Hepatocyte (in vitro differentiated cells): Measurements from ENCODE around the gene TFF2. TPM values are rescaled to one million over a fixed set of nuclear protein-coding genes. Genes with fewer than 3 reads are reported as not detected.

Experiments used
- DNase-seq: peaks from one replicate; pipeline ENCODE4 v3.0.0-alpha.2; 2016; ENCODE audit warnings: low spot score
- H2AFZ ChIP-seq: fragments of 200-600 bp; sonication (generic); 2 replicates; pipeline ENCODE4 v1.6.0; 2016; ENCODE audit warnings: antibody characterized with exemption, mild to moderate bottlenecking
- H3K27ac ChIP-seq: fragments of 200-600 bp; sonication (generic); 2 replicates; pipeline ENCODE4 v1.5.1; 2016; ENCODE audit warnings: mild to moderate bottlenecking
- H3K27me3 ChIP-seq: fragments of 200-600 bp; sonication (generic); 2 replicates; pipeline ENCODE4 v1.6.1; 2016
- H3K36me3 ChIP-seq: fragments of 200-600 bp; sonication (generic); replicated peaks from 2 replicates; pipeline ENCODE4 v1.5.1; 2016; ENCODE audit warnings: low read depth; ENCODE audit not compliant: insufficient read depth
- H3K4me1 ChIP-seq: fragments of 200-600 bp; sonication (generic); 2 replicates; pipeline ENCODE4 v1.5.1; 2016; ENCODE audit warnings: mild to moderate bottlenecking, moderate library complexity; ENCODE audit not compliant: insufficient read depth
- H3K4me2 ChIP-seq: fragments of 200-600 bp; sonication (generic); 2 replicates; pipeline ENCODE4 v1.6.0; 2016
- H3K4me3 ChIP-seq: fragments of 200-600 bp; sonication (generic); 2 replicates; pipeline ENCODE4 v1.5.1; 2016; ENCODE audit warnings: mild to moderate bottlenecking
- H3K79me2 ChIP-seq: fragments of 200-600 bp; sonication (generic); 2 replicates; pipeline ENCODE4 v1.6.0; 2017; ENCODE audit warnings: mild to moderate bottlenecking
- H3K9me2 ChIP-seq: fragments of 200-600 bp; sonication (generic); replicated peaks from 2 replicates; pipeline ENCODE4 v1.6.0; 2017; ENCODE audit warnings: mild to moderate bottlenecking; ENCODE audit not compliant: insufficient read depth
- H3K9me3 ChIP-seq: fragments of 200-600 bp; sonication (generic); 2 replicates; pipeline ENCODE4 v1.5.1; 2016; ENCODE audit warnings: low read depth, mild to moderate bottlenecking
- H4K20me1 ChIP-seq: fragments of 200-600 bp; sonication (generic); 2 replicates; pipeline ENCODE4 v1.6.0; 2016; ENCODE audit warnings: mild to moderate bottlenecking; ENCODE audit not compliant: insufficient read depth, poor library complexity, severe bottlenecking
- EZH2 ChIP-seq: fragments of 200-600 bp; sonication (generic); IDR thresholded peaks from 2 replicates; pipeline ENCODE4 v1.6.1; 2016; ENCODE audit warnings: antibody characterized with exemption, mild to moderate bottlenecking, borderline replicate concordance
- EZH2phosphoT487 ChIP-seq: fragments of 200-600 bp; sonication (generic); IDR thresholded peaks from one replicate; pipeline ENCODE4 v1.6.1; 2018; ENCODE audit warnings: antibody characterized with exemption, mild to moderate bottlenecking, low read depth, moderate library complexity; ENCODE audit not compliant: unreplicated experiment, severe bottlenecking
- WGBS: methylation state at CpG from one replicate; pipeline ENCODE4 v1.1.6; 2016; ENCODE audit warnings: low lambda C conversion rate; ENCODE audit errors: missing lambda C conversion rate; 5-methylcytosine and 5-hydroxymethylcytosine counted together
- polyA plus RNA-seq: library from polyadenylated mRNA; unstranded; fragments of >200 nt; fragmentation: Nextera tagmentation; extraction: Ambion mirVana; gene quantifications from 2 replicates; pipeline ENCODE4 v1.2.1, GENCODE V29; 2016
- total RNA-seq: library from RNA; depleted of rRNA; stranded (reverse); fragments of >200 nt; gene quantifications from 2 replicates; pipeline ENCODE4 v1.2.3, GENCODE V29; 2014
- TF ChIP-seq, protein P1 (sequence below): fragments of 200-600 bp; sonication (generic); IDR thresholded peaks from 2 replicates; pipeline ENCODE4 v1.5.1; 2016; ENCODE audit warnings: antibody characterized with exemption, mild to moderate bottlenecking; ENCODE audit not compliant: poor library complexity

The TFF2 gene
- total and polyA plus RNA-seq, 2 experiments from 2014 or later = 23.9 to 28.1 TPM

DNA sequence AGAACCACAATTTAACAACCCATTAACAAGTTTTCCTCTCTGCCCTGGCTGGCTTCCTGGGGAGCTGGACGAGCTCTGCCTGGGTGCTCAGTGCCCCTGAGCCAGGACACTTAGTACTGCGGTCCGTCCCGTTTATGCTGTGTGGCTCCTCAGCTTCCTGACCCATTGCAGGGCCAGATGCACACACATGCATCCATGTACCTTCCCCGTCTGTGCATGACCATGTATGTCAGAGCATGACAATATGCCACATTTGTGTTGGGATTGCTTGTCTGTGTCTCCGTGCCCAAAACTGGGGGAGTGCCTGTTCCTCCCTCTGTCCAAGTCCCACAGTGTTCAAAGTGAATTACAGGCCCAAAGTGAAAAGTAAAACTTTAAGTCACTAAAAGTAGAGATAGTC, 25.9 kb downstream of the TFF2 start:
- 89% methylated on average over 6 of the region's 6 CpGs for WGBS
- Histone ChIP-seq H3K4me1 (peaks cover 5% of the 10 kb centered on the region), H3K79me2 (no peaks in the 10 kb centered on the region), H3K27me3 (no peaks in the 10 kb centered on the region), H3K36me3 (no peaks in the 10 kb centered on the region), H3K9me3 (no peaks in the 10 kb centered on the region), H2AFZ (no peak overlapping the region), H3K9me2 (no peaks in the 10 kb centered on the region), H4K20me1 (no peaks in the 10 kb centered on the region), H3K4me3 (no peak overlapping the region), H3K27ac (no peak overlapping the region), H3K4me2 (no peak overlapping the region)
- TF ChIP-seq EZH2 (no peak), EZH2phosphoT487 (no peak)
- TF ChIP-seq, protein P1, sequence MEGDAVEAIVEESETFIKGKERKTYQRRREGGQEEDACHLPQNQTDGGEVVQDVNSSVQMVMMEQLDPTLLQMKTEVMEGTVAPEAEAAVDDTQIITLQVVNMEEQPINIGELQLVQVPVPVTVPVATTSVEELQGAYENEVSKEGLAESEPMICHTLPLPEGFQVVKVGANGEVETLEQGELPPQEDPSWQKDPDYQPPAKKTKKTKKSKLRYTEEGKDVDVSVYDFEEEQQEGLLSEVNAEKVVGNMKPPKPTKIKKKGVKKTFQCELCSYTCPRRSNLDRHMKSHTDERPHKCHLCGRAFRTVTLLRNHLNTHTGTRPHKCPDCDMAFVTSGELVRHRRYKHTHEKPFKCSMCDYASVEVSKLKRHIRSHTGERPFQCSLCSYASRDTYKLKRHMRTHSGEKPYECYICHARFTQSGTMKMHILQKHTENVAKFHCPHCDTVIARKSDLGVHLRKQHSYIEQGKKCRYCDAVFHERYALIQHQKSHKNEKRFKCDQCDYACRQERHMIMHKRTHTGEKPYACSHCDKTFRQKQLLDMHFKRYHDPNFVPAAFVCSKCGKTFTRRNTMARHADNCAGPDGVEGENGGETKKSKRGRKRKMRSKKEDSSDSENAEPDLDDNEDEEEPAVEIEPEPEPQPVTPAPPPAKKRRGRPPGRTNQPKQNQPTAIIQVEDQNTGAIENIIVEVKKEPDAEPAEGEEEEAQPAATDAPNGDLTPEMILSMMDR = no peak
- no peak for DNase-seq

DNA sequence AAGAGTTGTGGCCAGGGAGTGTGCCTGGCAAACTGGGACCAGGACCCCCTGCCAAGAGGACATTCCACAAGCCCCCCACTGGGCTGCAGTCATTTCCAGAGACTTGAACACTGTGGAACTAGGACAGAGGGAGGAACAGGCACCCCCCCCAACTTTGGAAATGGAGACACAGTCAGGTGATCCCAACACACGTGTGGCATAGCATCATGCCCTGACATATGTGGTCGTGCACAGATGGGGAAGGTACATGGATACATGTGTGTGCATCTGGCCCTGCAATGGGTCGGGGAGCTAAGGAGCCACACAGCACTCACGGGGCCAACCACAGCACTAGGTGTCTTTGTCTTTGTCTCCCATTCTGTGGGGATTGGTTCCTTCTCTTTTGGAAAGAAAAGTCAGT, 28.9 kb downstream of the TFF2 start:
- no peaks in the 10 kb centered on the region for H3K36me3 ChIP-seq
- no peaks in the 10 kb centered on the region for H3K79me2 ChIP-seq
- no peak overlapping the region for H2AFZ ChIP-seq
- TF ChIP-seq EZH2 = no peak
- TF ChIP-seq EZH2phosphoT487 = no peak
- TF ChIP-seq, protein P1 = no peak
- no peaks in the 10 kb centered on the region for H3K9me2 ChIP-seq
- no peaks in the 10 kb centered on the region for H4K20me1 ChIP-seq
- no peaks in the 10 kb centered on the region for H3K9me3 ChIP-seq
- H3K4me3 ChIP-seq = no peak overlapping the region
- no peaks in the 10 kb centered on the region for H3K4me1 ChIP-seq
- DNase-seq = no peak
- 89% methylated on average over 4 of the region's 4 CpGs for WGBS
- H3K27me3 ChIP-seq = no peaks in the 10 kb centered on the region
- no peak overlapping the region for H3K27ac ChIP-seq
- H3K4me2 ChIP-seq = no peak overlapping the region

DNA sequence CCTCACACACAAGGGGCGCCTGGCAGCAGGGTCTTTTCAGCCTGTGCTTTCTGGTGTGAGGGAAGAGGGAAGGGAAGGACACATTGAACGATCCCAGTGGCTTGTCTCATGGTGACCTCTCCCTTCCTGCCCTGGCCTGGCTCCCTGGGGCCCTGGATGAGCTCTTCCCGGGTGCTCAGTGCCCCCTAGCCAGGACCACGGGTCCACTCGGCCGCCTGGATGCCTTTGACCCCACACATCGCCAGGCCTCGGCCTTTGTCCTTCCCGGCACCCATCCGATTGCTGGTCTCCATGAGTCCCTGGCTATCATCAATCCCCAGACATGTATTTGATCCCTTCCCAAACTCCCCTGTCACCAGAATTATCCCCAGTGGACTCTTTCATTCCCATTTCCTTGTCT, 29.6 kb downstream of the TFF2 start:
- no peak overlapping the region for H3K27ac ChIP-seq
- no peaks in the 10 kb centered on the region for H3K27me3 ChIP-seq
- H3K4me1 ChIP-seq = peaks cover 3% of the 10 kb centered on the region
- H3K36me3 ChIP-seq = no peaks in the 10 kb centered on the region
- no peak for DNase-seq
- no peaks in the 10 kb centered on the region for H4K20me1 ChIP-seq
- no peaks in the 10 kb centered on the region for H3K79me2 ChIP-seq
- TF ChIP-seq EZH2phosphoT487 (no peak), EZH2 (no peak)
- TF ChIP-seq, protein P1 = no peak
- no peaks in the 10 kb centered on the region for H3K9me3 ChIP-seq
- no peaks in the 10 kb centered on the region for H3K9me2 ChIP-seq
- no peak overlapping the region for H3K4me2 ChIP-seq
- no peak overlapping the region for H2AFZ ChIP-seq
- WGBS = 94% methylated on average over 10 of the region's 10 CpGs
- H3K4me3 ChIP-seq = no peak overlapping the region

DNA sequence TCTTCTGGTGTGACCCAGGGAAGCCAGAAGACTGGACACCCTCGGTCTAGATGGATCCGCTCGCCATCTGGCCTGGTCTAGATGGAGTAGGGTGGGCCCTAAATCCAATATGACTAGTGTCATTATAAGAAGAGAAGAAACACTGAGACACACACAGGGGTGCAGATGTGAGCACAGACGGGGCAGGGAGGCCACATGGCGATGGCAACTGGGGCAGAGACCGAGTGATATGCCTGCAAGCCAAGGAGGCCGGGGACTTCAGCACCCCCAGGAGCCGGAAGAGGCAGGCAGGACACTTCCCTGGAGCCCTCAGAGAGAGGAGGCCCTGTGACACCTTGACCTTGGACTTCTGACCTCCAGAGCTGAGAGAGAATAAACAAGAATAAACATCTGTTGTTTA, 30.0 kb downstream of the TFF2 start:
- 95% methylated on average over 8 of the region's 8 CpGs for WGBS
- H3K27ac ChIP-seq = no peak overlapping the region
- H4K20me1 ChIP-seq = no peaks in the 10 kb centered on the region
- H3K9me3 ChIP-seq = no peaks in the 10 kb centered on the region
- peaks cover 8% of the 10 kb centered on the region for H3K4me1 ChIP-seq
- H3K9me2 ChIP-seq = no peaks in the 10 kb centered on the region
- no peaks in the 10 kb centered on the region for H3K27me3 ChIP-seq
- H3K36me3 ChIP-seq = no peaks in the 10 kb centered on the region
- no peak overlapping the region for H3K4me2 ChIP-seq
- H2AFZ ChIP-seq = no peak overlapping the region
- TF ChIP-seq, protein P1 = no peak
- no peak for TF ChIP-seq EZH2phosphoT487
- no peak for TF ChIP-seq EZH2
- no peaks in the 10 kb centered on the region for H3K79me2 ChIP-seq
- H3K4me3 ChIP-seq = no peak overlapping the region
- no peak for DNase-seq
